ENCODE results near the gene SPATA32.

- TF ChIP-seq POLR2A (IDR thresholded peaks at IDR 0.05) (no peak), EP300 (IDR thresholded peaks at IDR 0.05) (no peak)
- TF ChIP-seq, protein P1, sequence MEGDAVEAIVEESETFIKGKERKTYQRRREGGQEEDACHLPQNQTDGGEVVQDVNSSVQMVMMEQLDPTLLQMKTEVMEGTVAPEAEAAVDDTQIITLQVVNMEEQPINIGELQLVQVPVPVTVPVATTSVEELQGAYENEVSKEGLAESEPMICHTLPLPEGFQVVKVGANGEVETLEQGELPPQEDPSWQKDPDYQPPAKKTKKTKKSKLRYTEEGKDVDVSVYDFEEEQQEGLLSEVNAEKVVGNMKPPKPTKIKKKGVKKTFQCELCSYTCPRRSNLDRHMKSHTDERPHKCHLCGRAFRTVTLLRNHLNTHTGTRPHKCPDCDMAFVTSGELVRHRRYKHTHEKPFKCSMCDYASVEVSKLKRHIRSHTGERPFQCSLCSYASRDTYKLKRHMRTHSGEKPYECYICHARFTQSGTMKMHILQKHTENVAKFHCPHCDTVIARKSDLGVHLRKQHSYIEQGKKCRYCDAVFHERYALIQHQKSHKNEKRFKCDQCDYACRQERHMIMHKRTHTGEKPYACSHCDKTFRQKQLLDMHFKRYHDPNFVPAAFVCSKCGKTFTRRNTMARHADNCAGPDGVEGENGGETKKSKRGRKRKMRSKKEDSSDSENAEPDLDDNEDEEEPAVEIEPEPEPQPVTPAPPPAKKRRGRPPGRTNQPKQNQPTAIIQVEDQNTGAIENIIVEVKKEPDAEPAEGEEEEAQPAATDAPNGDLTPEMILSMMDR (IDR thresholded peaks at IDR 0.05) = no peak
These were observed 18.1 kb downstream of the SPATA32 start for GRCh38 chr17:45243750-45244149.

All from ovary (tissue), 3 donors.